Coronary artery (tissue), 2 donors: ENCODE results near the gene ACOXL.

Experiments used
- DNase-seq: peaks from one replicate; pipeline ENCODE4 v3.0.0-alpha.2; 2017; ENCODE audit warnings: low spot score
- H3K27ac ChIP-seq, 2 donors: fragments of 200-600 bp; sonication (generic); one replicate each; pipeline ENCODE4 v1.5.1; 2016 to 2019
- H3K4me3 ChIP-seq: fragments of 200-600 bp; sonication (generic); 2 replicates; pipeline ENCODE4 v1.5.1; 2016; ENCODE audit warnings: mild to moderate bottlenecking, moderate library complexity
- TF ChIP-seq, protein P1 (sequence below): fragments of 200-600 bp; sonication (generic); IDR thresholded peaks from one replicate; pipeline ENCODE4 v1.5.1; 2019; ENCODE audit warnings: antibody characterized with exemption

Gene ACOXL

GRCh38 chr2:110815938-110816337 lies 83.6 kb downstream of the ACOXL start:
- TF ChIP-seq, protein P1, sequence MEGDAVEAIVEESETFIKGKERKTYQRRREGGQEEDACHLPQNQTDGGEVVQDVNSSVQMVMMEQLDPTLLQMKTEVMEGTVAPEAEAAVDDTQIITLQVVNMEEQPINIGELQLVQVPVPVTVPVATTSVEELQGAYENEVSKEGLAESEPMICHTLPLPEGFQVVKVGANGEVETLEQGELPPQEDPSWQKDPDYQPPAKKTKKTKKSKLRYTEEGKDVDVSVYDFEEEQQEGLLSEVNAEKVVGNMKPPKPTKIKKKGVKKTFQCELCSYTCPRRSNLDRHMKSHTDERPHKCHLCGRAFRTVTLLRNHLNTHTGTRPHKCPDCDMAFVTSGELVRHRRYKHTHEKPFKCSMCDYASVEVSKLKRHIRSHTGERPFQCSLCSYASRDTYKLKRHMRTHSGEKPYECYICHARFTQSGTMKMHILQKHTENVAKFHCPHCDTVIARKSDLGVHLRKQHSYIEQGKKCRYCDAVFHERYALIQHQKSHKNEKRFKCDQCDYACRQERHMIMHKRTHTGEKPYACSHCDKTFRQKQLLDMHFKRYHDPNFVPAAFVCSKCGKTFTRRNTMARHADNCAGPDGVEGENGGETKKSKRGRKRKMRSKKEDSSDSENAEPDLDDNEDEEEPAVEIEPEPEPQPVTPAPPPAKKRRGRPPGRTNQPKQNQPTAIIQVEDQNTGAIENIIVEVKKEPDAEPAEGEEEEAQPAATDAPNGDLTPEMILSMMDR, result no peak
- DNase-seq, result no peak

GRCh38 chr2:110816404-110817365 lies 84.3 kb downstream of the ACOXL start:
- Histone ChIP-seq H3K27ac (no peak overlapping the region), H3K4me3 (no peak overlapping the region)
- TF ChIP-seq, protein P1, result no peak
- DNase-seq, result no peak

More at GRCh38 chr2:110815938-110816337, 83.6 kb downstream of the ACOXL start:
- H3K4me3 ChIP-seq, result no peak overlapping the region
- no peak overlapping the region for H3K27ac ChIP-seq

DNA sequence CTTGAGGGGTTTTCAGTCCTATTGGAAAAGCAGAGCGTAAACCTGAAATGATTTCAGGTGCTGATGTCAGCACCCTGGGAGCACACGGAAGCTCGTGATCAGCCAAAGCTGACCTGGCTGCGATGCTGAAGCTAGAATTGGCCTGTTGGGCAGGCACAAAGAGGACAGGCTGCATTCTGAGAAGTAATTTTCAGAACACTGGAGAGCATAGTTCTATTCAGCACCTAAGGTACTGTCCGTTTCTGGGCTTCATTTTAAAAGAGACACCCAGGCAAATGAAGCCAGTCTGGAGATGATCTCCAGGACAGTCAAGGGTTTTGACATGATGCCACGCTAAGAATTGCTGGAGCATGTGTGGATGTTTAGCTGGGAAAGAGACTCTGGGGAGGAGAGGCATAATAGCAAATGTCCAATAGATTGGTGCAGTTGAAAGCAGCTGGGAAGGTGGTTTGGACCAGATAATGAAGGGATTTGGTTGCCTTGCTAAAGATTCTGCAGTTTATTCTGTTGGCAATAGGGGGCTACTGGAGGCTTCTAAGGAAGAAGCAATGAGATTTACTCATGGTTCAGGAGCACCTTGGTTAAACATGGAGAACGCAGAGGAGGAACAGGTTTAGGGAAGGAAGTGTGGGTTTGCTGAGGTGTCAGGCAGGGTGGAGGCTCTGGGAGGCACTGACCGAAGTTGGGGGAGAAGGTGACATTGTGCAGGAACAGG lies 86.6 kb downstream of the ACOXL start:
- TF ChIP-seq, protein P1, result no peak
- no peak for DNase-seq
- Histone ChIP-seq H3K27ac (no peak overlapping the region), H3K4me3 (no peak overlapping the region)

DNA sequence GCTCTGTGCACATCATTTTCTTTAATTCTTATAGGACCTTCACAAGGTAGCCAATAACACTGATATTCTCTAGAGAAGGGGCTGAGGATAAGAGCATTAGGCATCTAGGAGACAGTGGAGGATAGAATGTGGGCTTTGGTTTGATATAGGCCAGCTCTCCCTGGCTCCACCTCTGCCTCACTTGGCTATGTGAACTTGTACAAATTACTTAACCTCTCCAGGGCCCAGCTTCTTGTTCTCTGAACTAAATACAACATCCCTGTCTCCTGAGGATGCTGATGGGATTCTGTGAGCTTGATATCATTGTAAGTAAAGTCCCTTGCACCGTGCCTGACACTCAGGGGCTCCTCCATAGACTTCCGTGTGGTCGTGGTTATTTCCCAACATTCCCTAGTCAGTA lies 87.3 kb downstream of the ACOXL start:
- Histone ChIP-seq H3K27ac (no peak overlapping the region), H3K4me3 (no peak overlapping the region)
- TF ChIP-seq, protein P1, result no peak
- no peak for DNase-seq

GRCh38 chr2:110820128-110820527 lies 87.8 kb downstream of the ACOXL start:
- H3K4me3 ChIP-seq, result no peak overlapping the region
- TF ChIP-seq, protein P1, result no peak
- H3K27ac ChIP-seq, result no peak overlapping the region
- no peak for DNase-seq

DNA sequence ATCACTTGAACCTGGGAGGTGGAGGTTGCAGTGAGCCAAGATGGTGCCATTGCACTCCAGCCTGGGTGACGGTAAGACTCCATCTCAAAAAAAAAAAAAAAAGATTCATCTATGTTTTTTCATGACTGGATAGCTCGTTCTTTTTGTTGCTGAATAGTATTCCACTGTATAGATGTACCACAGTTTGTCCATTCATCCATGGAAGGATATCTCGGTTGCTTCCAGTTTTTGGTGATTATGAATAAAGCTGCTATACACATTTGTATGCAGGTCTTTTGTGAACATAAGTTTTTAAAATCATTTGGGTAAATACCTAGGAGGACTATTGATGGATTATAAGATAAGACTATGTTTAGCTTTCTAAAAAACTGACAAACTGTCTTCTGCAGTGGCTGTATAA lies 90.8 kb downstream of the ACOXL start:
- TF ChIP-seq, protein P1, result no peak

More for the DNA sequence above, 90.8 kb downstream of the ACOXL start:
- Histone ChIP-seq H3K27ac (no peak overlapping the region), H3K4me3 (no peak overlapping the region)
- DNase-seq, result no peak
